Activated gamma-delta T cell treated with Interleukin-2 at 50 U/mL for 16 hours (primary cell): ENCODE measurements around the gene ASXL3.

ENCODE experiments used
- DNase-seq: peaks from one replicate; pipeline ENCODE4 v3.0.0-alpha.2; 2020

The ASXL3 gene

GRCh38 chr18:33584548-33585430 lies 6.8 kb downstream of the ASXL3 start:
- DNase-seq, result no peak

GRCh38 chr18:33585431-33585775 lies 7.4 kb downstream of the ASXL3 start:
- no peak for DNase-seq

- no peak for DNase-seq
These were observed 10.3 kb downstream of the ASXL3 start for GRCh38 chr18:33588361-33588760.

- DNase-seq, result no peak
These were observed 15.2 kb downstream of the ASXL3 start for GRCh38 chr18:33593261-33593660.

- DNase-seq, result no peak
These were observed 16.8 kb downstream of the ASXL3 start for GRCh38 chr18:33594799-33595198.

GRCh38 chr18:33596178-33596854 lies 18.3 kb downstream of the ASXL3 start:
- DNase-seq, result no peak

- DNase-seq, result no peak
These were observed 22.8 kb downstream of the ASXL3 start for GRCh38 chr18:33600846-33601245.

GRCh38 chr18:33603454-33603853 lies 25.4 kb downstream of the ASXL3 start:
- DNase-seq, result no peak

- DNase-seq, result no peak
These were observed 27.2 kb downstream of the ASXL3 start for GRCh38 chr18:33605250-33605649.

GRCh38 chr18:33606621-33607020 lies 28.6 kb downstream of the ASXL3 start:
- DNase-seq, result no peak

GRCh38 chr18:33611525-33612135 lies 33.6 kb downstream of the ASXL3 start:
- no peak for DNase-seq

- DNase-seq, result no peak
These were observed 34.6 kb downstream of the ASXL3 start for GRCh38 chr18:33612632-33613031.

GRCh38 chr18:33616556-33616955 lies 38.5 kb downstream of the ASXL3 start:
- DNase-seq, result no peak

GRCh38 chr18:33627114-33627513 lies 49.1 kb downstream of the ASXL3 start:
- DNase-seq, result no peak

- DNase-seq, result no peak
These were observed 52.5 kb downstream of the ASXL3 start for GRCh38 chr18:33630476-33630875.

- no peak for DNase-seq
These were observed 63.1 kb downstream of the ASXL3 start for GRCh38 chr18:33641141-33641540.

- DNase-seq, result no peak
These were observed 66.5 kb downstream of the ASXL3 start for GRCh38 chr18:33644494-33644893.

GRCh38 chr18:33647365-33647764 lies 69.3 kb downstream of the ASXL3 start:
- no peak for DNase-seq

GRCh38 chr18:33652635-33653034 lies 74.6 kb downstream of the ASXL3 start:
- no peak for DNase-seq

GRCh38 chr18:33653231-33653630 lies 75.2 kb downstream of the ASXL3 start:
- DNase-seq, result no peak

- DNase-seq, result no peak
These were observed 79.0 kb downstream of the ASXL3 start for GRCh38 chr18:33656889-33657448.

GRCh38 chr18:33660696-33661310 lies 82.8 kb downstream of the ASXL3 start:
- no peak for DNase-seq

- no peak for DNase-seq
These were observed 86.3 kb downstream of the ASXL3 start for GRCh38 chr18:33664241-33664874.
